ENCODE results near the gene CKS1B.

Gene CKS1B

GRCh38 chr1:155016231-155016831, 41.9 kb downstream of the CKS1B start:
- DNase-seq, result no peak

GRCh38 chr1:155017041-155017945, 42.8 kb downstream of the CKS1B start:
- DNase-seq, result peak; percentile 77 to 85

GRCh38 chr1:155017946-155018316, 43.5 kb downstream of the CKS1B start:
- DNase-seq, result no peak

GRCh38 chr1:155018617-155019348, 44.3 kb downstream of the CKS1B start:
- no peak for DNase-seq

GRCh38 chr1:155019377-155020245, 45.1 kb downstream of the CKS1B start:
- DNase-seq, result no peak

GRCh38 chr1:155022136-155022926, 47.9 kb downstream of the CKS1B start:
- DNase-seq, result no peak

GRCh38 chr1:155022927-155023236, 48.4 kb downstream of the CKS1B start:
- peak; percentile 47 to 49 for DNase-seq

GRCh38 chr1:155023627-155024026, 49.1 kb downstream of the CKS1B start:
- DNase-seq, result no peak

- no peak for DNase-seq
These were observed 49.8 kb downstream of the CKS1B start for GRCh38 chr1:155024315-155024714.

- no peak for DNase-seq
These were observed 51.7 kb downstream of the CKS1B start for GRCh38 chr1:155026154-155026553.

GRCh38 chr1:155026588-155026987, 52.1 kb downstream of the CKS1B start:
- DNase-seq, result no peak
